Adipose tissue (tissue), 3 donors: Measurements from ENCODE around the gene TGFB3. TPM values are rescaled to one million over a fixed set of nuclear protein-coding genes. Genes with fewer than 3 reads are reported as not detected.
"Not testable (repeated sequence)": the region's sequence is repeated elsewhere in the genome, so short reads cannot be mapped to it uniquely, and the experiment has no call there.

Source experiments
- H3K27ac ChIP-seq: one replicate; pipeline ENCODE4 v1.5.1; 2013; ENCODE audit warnings: low read depth, low read length
- WGBS, 3 donors: extraction: QIAGEN DNeasy Blood & Tissue Kit; methylation state at CpG; one replicate each; pipeline ENCODE4 v1.1.7; 2013; 5-methylcytosine and 5-hydroxymethylcytosine counted together
- polyA plus RNA-seq, 3 donors: library from polyadenylated mRNA; stranded (reverse); fragments of 200-250 nt; gene quantifications; one replicate each; pipeline ENCODE4 v1.2.3, GENCODE V29; 2013
- donor health status: healthy with polysubstance abuse.
- donor health status: Bipolar disorder and iron deficiency.
- donor health status: healthy.

Gene TGFB3
- polyA plus RNA-seq, 3 donors = 30.6 to 63.3 (median 30.8) TPM

GRCh38 chr14:75925141-75925840 is 56.5 kb downstream of the TGFB3 start:
- WGBS, 3 donors = 95 to 100% (median 97%) methylated on average over 26 to 42 of the region's 54 CpGs
- H3K27ac ChIP-seq = not testable (repeated sequence)

GRCh38 chr14:75920421-75920820 is 61.4 kb downstream of the TGFB3 start:
- not testable (repeated sequence) for H3K27ac ChIP-seq
- 85 to 100% (median 97%) methylated on average over 4 of the region's 4 CpGs for WGBS, 3 donors

GRCh38 chr14:75917946-75918335 is 63.9 kb downstream of the TGFB3 start:
- 73 to 90% (median 86%) methylated on average over 1 of the region's 1 CpG for WGBS, 3 donors
- H3K27ac ChIP-seq = no peak overlapping the region

GRCh38 chr14:75917322-75917945 is 64.4 kb downstream of the TGFB3 start:
- H3K27ac ChIP-seq = no peak overlapping the region
- 81 to 91% (median 90%) methylated on average over 10 of the region's 10 CpGs for WGBS, 3 donors

GRCh38 chr14:75915045-75915444 is 66.8 kb downstream of the TGFB3 start:
- H3K27ac ChIP-seq = no peak overlapping the region
- WGBS, 3 donors = 86 to 91% (median 86%) methylated on average over 2 of the region's 2 CpGs

GRCh38 chr14:75913183-75913582 is 68.6 kb downstream of the TGFB3 start:
- 93 to 99% (median 99%) methylated on average over 2 of the region's 2 CpGs for WGBS, 3 donors
- no peak overlapping the region for H3K27ac ChIP-seq

- 68 to 73% (median 72%) methylated on average over 7 of the region's 7 CpGs for WGBS, 3 donors
- no peak overlapping the region for H3K27ac ChIP-seq
Observed at GRCh38 chr14:75911883-75912282, 69.9 kb downstream of the TGFB3 start.

GRCh38 chr14:75910048-75910447 is 71.7 kb downstream of the TGFB3 start:
- no peak overlapping the region for H3K27ac ChIP-seq
- WGBS, 3 donors = 74 to 90% (median 87%) methylated on average over 2 of the region's 2 CpGs

- WGBS, 3 donors = 87 to 97% (median 88%) methylated on average over 3 of the region's 3 CpGs
Observed at GRCh38 chr14:75909630-75910029, 72.2 kb downstream of the TGFB3 start.

More at GRCh38 chr14:75909630-75910029, 72.2 kb downstream of the TGFB3 start:
- no peak overlapping the region for H3K27ac ChIP-seq

Other genes starting within 250 kb of the TGFB3 start
- 10 to 100 TPM; 21.5 to 38.9 (median 33.3) TPM for gene IFT43, start 3.8 kb upstream of the TGFB3 start, polyA plus RNA-seq
- gene GPATCH2L, start 169.9 kb upstream of the TGFB3 start, polyA plus RNA-seq = 10 to 100 TPM in 1 of 3 donors, 1 to 10 TPM in 2; 5.6 to 16.3 (median 6.0) TPM